HG03045 (cell line): ENCODE results near the gene VPS13A.
"Not testable (repeated sequence)": the region's sequence is repeated elsewhere in the genome, so short reads cannot be mapped to it uniquely, and the experiment has no call there.

ENCODE experiments used
- ATAC-seq: cut with Tn5 transposase; IDR thresholded peaks from one replicate; pipeline ENCODE4 v1.9.1; 2021; ENCODE audit warnings: mild to moderate bottlenecking, moderate library complexity; ENCODE audit not compliant: unreplicated experiment

Gene VPS13A

GRCh38 chr9:77421506-77422265 is 244.4 kb downstream of the VPS13A start:
- ATAC-seq, result no peak

DNA sequence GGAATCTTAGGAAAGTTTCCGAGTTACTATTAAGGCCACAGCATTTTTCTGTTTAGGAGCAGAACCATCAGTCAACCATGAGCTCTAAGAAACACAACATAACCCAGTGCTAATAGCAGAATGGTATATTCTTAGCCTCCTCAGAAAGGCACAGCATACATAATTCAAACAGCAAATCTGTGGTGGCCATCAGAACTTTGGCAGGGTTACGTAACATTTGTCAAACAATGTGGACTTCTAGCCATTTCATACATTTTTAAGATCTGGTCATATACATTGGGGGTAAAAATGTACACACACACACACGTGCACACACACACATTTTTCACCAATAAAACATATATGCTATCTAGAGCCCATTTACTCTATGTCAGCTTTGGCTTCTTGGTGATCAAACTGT is 245.6 kb downstream of the VPS13A start:
- no peak for ATAC-seq

GRCh38 chr9:77423841-77424240 is 246.5 kb downstream of the VPS13A start:
- ATAC-seq, result no peak

DNA sequence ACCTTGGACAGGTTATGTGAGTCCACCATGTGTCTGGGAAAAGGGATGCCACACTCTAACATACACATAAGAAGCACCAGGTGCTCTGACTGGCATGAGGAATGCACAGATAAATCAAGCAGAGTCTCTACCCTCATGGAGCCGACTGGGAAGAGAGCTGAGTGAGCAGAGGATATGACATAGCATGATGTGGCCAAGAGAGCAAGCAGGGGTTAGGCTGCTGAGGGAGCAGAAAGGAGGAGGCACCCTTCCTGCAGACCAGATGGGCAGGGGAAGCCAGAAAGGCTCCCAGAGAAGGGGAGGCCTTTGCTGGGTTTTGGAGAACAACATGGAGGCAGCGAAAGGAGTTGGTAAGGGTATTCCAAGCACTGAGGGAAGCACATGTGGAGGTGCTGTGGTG is 247.7 kb downstream of the VPS13A start:
- ATAC-seq, result no peak

- no peak for ATAC-seq
Measured at GRCh38 chr9:77426712-77427111, 249.4 kb downstream of the VPS13A start.

DNA sequence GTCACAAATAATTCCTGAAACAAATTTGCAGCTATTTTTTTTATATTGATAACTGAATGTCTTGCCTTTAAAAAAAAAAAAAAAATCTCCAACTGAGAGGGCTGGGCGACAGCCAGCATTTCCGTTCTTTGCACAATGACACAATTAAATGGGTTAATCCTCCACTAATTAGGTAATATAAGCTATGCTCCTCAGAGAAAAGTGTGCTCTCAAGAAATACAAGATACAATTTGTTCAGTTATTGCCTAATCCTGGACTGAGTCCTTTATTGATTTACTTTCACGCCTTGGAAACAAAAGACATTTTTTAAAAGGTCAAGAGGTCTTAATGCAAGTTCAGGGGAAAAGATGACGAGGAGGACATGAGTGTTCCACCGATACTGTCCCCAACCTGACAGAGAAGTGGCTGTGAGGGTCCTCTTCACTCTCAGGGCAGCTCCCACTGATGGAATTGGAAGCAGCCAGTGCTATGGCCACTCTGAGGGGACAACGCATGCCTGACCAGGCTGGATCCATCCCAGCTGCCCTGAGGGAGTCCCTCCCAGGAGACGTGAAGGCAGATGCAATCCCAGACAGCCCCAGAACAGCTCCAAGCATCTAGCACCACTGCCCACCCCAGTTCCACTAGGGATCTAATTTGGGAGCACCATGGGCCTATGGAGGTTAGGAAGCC is 250.1 kb downstream of the VPS13A start:
- no peak for ATAC-seq

- no peak for ATAC-seq
Measured at GRCh38 chr9:77429928-77430327, 252.6 kb downstream of the VPS13A start.

GRCh38 chr9:77432053-77432452 is 254.7 kb downstream of the VPS13A start:
- no peak for ATAC-seq

GRCh38 chr9:77433675-77434445 is 256.5 kb downstream of the VPS13A start:
- ATAC-seq, result no peak

DNA sequence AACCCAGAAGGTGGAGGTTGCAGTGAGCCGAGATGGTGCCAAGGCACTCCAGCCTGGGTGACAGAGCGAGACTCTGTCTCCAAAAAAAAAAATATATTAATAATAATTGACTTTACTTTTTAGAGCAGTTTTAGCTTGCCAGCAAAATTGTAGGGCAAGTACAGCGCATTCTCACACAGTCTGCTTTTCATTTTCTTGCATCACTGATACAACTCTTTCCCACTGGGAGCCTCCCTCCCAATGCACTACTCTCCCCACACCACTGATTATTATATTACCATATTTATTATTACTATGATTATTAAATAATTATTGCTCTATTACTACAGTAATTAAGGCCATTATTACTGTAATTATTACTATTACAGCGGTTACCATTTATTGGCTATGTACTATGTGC is 257.9 kb downstream of the VPS13A start:
- ATAC-seq, result no peak

DNA sequence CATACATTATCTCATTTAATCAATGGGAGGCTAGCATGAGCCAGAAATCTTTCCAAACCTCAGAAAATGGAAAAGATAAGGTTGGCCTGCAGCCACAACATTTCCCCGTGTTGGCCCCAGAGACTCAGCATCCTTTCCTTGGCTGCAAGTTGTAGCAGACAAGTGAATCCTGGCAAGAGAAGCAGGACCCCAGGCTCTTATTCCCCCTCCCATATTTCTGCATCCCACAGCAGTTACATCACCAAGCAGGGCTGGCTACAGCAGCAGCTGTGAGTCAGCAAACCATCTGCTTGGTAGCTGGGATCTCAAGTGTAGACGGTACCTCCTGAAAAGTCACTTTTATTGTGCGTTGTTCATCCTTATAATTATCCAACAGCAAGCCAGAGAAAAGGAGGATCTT is 258.4 kb downstream of the VPS13A start:
- ATAC-seq, result no peak

DNA sequence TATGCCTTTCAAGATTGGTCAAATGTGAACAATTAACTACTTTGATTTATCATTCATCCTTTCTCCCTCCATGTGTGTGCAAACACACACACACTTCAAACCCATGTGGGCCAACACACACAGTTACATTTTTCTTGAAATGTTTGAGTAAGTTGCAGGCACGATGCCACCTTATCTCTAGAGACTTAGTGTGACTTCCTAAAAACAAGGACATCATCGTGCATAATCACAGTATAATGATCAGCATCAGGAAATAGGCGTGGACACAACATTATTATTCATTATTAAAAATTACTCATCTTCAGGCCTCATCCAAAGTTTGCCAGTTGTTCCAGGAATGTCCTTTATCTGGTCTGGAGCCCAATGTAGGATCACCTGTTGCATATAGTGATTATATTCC is 261.3 kb downstream of the VPS13A start:
- no peak for ATAC-seq

DNA sequence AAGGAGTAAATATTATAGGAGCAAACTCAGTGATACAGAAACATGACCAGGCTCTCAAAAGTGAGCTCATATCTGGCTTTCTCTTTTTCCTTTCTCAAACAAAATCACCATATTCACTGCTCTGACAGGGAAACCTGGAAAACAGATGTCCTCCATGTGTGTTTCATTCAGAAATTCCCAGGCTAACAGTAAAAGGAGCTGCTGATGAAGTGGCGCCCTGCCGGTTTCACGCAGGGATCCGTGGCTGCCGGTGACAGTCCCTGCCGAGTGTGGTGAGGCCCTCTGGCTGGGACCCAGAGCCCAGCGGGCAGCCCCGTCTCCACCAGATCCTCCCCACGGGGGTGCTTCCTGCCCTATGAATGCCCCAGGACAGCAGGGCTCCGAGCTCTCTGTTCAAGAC is 262.7 kb downstream of the VPS13A start:
- no peak for ATAC-seq

DNA sequence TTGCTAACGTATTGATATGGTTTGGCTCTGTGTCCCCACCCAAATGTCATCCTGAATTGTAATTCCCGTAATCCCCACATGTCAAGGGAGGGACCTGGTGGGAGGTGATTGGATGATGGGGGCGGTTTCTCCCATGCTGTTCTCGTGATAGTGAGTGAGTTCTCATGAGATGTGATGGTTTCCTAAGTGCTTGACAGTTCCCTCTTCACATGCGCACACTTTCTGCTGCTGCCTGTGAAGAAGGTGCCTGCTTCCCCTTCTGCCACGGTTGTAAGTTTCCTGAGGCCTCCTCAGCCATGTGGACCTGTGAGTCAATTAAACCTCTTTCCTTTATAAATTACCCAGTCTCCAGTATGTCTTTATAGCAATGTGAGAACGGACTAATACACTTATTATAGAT is 263.8 kb downstream of the VPS13A start:
- ATAC-seq, result not testable (repeated sequence)

DNA sequence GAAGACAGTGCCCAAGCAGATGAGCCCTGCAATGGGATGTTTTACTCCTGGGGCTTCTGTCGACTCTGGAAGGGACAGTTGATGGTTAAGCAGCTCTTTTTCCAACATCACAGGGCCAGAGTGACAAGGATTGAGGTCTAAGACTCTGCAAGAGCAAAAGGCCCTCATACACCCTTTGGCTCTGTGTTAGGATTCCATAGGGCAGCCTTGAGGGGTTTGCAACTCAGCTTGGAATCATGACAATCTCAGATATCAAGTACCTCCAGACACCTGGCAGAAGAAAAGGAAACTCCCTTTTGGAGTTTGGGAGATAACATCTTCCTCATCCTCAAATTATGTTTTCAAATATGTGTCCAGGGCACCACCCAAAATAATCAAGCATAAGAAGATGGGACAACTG is 265.1 kb downstream of the VPS13A start:
- no peak for ATAC-seq

DNA sequence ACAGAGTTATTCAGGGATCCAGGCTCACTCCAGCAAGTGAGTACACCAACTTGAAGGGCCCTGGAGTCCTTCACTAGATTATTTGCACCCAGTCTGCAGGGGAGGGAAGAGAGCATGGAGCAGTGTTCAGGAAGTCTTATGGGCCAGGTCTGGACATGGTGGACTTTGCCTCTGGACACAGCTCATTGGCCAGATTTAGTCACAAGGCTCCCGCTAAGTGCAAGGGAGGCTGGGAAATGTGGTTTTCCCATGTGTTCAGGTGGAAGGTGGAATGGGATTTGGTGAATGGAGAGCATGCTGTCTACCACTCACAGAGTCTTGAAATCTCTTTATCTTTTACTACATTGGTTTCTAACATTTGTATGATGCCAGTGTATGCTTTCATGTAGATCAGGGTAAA is 270.3 kb downstream of the VPS13A start:
- no peak for ATAC-seq

DNA sequence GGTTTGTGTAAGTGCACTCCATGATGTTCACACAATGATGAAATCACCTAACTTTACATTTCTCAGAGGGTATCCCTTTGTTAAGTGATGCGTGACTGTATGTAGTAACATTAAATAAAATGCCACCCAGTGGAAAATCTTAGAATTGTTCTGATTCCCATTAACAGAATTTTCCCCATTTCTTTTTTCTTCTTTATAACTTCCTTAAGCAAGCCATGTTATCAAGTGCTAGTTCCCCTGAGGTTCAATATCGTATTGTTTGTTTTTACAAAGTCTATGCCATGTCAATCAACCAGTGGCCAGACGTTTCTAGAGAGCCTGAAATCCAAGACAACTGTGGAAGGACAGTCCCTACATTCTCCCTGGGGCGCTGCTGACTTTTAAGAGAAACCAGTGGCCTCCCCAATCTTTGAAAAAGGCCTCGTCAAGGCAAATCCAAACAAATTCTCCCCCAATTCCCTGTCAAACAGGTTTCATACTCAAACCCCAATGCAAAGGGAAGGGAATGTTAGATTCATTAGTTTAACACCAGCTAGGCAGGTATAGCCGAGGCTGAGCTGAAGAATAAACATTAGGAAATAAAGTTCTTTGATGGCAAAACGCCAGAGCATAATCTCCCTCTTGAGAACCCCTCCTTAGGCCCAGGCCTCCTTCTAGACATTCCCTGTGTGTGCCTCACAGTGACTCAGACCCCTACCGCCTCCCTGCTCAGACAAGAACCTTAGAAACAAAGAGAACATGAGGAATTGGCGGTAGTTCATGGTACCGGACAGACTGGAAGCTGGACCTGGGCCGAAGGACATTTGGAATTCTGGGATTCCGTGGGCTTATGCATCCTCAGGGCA is 272.1 kb downstream of the VPS13A start:
- no peak for ATAC-seq

GRCh38 chr9:77450085-77450475 is 272.7 kb downstream of the VPS13A start:
- no peak for ATAC-seq

DNA sequence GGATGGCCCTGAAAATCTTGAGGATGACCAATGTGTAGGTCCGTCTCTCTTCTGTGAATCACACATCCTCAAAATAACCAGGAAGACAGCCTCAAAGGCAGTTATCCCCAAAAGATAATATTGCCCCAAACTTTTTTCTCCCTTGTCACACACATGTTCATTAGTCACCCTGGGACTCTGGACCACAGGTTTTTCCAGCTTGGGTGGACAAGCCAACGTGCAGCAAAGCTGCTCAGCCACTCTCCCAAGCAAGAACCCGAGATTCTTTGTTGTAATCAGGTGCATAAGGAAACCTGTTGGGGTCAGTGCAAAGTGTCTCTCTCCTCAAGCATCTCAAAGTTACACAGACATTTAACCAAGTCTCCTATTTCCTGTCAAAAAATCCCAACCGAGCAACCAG is 274.2 kb downstream of the VPS13A start:
- ATAC-seq, result no peak

DNA sequence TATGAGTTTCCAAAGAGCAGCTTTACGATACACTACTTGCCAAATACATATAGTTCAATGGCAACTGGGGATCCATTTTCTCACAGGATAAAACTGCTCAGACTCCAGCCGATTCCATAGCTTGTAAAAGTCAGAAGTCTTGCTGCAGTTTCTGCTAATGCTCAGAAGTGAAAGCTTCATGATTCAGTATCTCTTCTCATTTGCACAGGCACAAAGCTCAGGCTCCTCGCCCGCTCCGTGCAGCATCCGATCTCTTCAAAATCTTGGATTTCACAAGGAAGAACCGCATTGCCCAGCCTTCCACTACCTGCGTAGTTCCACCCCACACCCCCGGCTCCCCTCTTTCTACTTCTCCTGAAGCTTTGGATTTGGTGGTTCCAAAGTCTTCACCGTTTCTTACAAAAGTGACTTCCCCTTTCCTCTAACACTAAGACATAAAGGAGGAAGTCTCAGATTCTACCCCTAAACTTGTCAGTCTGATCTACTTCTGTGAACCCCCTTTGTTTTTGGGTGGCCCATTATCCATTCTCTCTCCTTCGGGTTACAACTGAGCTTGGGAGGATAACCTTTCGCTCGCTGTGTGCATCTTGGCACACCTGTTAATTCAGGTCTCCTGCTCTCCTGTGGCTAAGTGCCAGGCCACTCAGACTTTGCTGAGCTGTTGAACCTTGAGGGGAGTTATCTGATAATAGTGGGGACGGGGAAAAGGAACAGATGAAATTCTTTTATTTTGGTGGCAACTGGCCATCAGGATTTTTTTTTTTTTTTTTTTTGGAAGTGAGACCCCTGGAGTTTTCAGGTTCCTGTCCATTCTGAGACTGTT is 276.7 kb downstream of the VPS13A start:
- no peak for ATAC-seq
